ENCODE data around the gene PLPPR1.
"Not testable (repeated sequence)": the region's sequence is repeated elsewhere in the genome, so short reads cannot be mapped to it uniquely, and the experiment has no call there.

PLPPR1 gene

DNA sequence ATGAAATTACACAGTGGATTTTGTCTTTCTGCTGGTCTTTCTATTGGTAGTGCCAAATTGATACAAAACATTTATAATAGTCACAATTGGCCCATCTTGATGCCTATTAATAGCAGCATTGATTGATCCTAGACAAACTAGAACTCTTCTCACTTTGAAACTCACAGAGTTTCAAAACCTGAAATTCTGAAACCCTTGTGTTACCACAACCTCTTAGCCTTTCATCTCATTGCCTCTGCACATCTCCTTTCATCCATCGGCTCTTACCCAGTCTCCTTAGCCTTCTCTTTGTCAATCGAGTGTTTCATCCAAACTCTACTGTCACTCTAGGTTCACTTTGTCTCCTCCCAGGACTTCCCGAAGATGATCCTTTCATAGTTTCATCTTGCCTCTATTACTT is 22.1 kb downstream of the PLPPR1 start:
- no peak for FAIRE-seq

- FAIRE-seq: no peak
Measured at GRCh38 chr9:101054657-101055056, 26.1 kb downstream of the PLPPR1 start.

GRCh38 chr9:101055516-101055915 is 27.0 kb downstream of the PLPPR1 start:
- FAIRE-seq: no peak

GRCh38 chr9:101062686-101063085 is 34.2 kb downstream of the PLPPR1 start:
- no peak for FAIRE-seq

DNA sequence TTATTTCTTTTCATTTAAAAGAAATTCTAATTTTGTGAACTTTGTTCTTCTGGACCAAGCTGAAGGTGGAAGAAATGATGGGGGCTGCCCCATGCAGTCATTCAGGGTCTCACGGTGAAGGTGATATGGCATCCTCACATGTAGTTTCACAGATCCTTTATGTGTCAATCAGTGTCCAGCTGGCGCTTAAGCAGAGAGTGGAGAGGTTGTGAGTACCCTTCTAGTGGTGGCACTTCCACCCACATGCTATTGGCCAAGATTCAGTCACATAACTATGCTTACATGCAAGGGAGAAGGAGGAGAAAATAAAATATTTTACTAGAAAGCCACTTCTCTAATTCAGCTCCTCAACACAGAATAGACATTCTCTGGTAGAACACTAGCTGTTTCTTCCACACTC is 34.7 kb downstream of the PLPPR1 start:
- FAIRE-seq: no peak

DNA sequence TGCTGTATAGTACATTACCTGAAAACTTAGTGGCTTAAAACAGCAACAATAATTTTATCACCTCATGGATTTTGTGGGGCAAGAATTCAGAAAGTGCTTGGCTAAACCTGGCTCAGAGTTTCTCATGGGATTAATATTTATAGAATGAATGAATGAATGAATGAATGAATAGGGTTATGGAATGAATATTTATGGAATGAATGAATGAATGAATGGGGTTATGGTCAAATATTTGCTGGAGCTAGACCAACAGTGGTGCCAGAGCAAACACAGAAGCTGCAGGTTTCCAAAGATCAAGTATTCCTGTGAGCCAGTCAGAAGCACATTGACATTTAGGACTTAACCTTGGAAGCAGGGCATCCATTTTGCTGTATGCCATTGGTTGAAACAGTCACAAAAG is 35.7 kb downstream of the PLPPR1 start:
- no peak for FAIRE-seq

DNA sequence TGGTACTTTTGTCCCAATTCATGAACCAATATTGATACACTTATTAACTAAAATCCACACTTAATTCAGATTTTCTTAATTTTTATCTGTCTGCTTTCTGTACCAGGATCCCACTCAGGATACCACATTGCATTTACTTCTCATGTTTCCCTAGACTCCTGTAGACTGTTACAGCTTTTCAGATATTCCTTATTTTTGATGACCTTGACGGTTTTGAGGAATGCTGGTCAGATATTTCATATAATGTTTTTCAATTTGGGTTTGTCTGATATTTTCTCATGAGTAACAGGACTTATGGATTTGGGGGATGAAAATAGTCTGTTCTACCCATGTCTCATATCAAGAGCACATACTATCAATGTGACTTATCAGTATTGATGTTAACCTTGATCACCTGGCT is 37.4 kb downstream of the PLPPR1 start:
- no peak for FAIRE-seq

- no peak for FAIRE-seq
Measured at GRCh38 chr9:101068696-101069095, 40.2 kb downstream of the PLPPR1 start.

- no peak for FAIRE-seq
Measured at GRCh38 chr9:101072259-101072658, 43.7 kb downstream of the PLPPR1 start.

- FAIRE-seq: no peak
Measured at GRCh38 chr9:101073122-101073521, 44.6 kb downstream of the PLPPR1 start.

DNA sequence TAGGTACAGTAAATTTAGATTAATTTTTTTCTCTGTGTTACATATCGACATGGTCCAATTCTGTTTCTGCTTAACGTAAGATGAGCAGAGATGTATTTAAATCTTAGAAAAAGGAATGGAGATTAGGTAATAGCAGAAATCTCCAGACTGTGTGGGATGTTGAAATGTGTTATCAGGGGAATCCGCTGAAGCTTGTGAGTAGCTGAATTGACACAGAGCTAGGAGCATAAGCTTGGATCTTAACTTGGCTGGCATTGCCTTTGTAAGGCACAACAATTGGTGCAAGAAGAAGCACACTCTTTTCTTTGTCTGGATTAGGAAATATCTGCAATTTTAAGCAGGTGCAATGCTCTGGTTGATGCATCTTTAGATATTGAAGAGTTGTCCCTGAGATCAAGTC is 53.1 kb downstream of the PLPPR1 start:
- no peak for FAIRE-seq

DNA sequence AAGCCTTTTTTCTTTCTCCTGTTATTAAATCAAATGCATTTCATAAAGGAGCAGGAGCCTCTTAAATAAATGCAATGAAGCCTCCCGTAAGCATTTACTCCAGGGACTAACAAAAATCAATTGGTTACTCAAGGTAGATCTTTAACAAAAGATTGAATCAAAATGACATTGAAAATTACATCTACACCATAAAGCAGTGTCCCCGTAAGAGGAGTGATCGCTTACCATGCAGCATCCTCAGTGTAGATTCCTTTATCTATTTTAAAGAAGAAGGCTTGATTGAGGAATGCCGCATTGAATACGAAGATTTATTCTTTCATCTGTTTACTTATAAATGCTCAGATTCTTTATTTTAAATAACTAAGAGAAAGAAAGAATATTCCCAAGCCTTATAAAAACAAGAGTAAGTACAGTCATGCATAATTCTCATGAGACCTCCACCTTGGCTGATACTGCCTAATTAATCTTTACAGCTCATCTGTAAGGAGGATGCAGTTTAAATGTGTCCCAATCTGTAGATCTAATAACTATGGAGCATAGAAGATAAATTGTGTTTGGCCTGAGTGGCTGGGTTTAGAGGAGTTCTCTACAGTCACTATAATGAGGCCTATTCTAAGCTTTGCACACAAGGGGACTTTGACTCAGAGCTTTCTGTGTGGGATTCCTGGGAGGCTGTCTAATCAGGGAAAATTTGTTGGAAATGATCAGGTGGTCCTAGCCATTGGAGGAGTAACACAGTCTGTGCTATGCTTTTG is 55.1 kb downstream of the PLPPR1 start:
- FAIRE-seq: no peak

- FAIRE-seq: no peak
Measured at GRCh38 chr9:101087426-101087825, 58.9 kb downstream of the PLPPR1 start.

DNA sequence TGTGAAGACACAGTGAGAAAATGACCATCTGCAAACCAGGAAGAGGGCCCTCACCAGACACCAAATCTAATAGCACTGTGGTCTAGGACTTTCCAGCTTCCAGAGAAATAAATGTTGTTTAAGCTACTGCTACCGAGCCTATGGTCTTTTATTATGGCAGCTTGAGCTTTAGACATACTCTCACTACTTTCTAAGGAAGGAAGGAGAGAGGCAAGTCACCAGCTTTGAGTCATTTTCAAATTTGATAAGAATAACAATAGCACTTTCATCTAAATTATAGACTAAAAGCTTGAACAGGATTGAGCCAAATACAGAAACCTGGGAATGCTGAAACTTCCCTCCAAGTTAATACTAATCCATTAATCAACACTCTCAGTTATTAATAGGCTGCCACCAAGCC is 64.4 kb downstream of the PLPPR1 start:
- no peak for FAIRE-seq

- no peak for FAIRE-seq
Measured at GRCh38 chr9:101093620-101094019, 65.1 kb downstream of the PLPPR1 start.

- FAIRE-seq: no peak
Measured at GRCh38 chr9:101094686-101095085, 66.2 kb downstream of the PLPPR1 start.

DNA sequence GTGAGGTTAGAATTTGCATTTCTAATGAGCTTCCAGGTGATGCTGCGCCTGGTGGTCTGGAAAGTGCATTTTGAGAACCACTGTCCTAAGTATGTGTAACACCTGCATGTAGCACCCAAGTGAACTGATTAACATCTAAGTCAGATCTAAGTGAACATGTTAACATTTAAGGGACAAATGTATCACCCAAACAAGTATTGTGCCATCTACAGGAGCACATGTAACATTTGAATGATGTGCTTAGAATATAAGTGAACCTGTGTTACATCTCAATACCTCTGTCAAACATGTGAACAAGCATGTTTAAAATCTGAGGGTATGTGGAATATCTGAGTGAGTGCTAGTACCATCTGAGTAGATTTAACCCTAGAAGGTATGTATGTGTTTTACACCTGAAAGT is 68.7 kb downstream of the PLPPR1 start:
- FAIRE-seq: no peak

DNA sequence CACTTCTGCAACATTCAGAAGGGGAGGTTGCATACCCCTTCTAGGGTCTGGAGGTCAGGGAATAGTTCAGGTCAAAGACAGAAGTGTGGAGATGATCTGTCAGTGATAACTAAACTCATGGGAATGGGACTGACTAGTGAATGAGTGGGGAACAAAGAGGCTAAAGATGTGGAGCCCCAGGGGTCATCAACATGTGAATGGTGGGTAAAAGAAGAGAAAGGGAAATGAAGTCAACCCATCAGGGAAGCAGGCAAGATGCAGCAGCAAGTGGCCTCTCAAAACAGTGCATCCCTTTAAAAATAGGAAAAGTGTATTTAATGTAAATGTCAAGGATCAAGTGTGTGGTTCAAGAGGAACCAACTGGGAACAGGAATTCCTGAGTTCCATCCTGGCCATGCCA is 69.9 kb downstream of the PLPPR1 start:
- no peak for FAIRE-seq

DNA sequence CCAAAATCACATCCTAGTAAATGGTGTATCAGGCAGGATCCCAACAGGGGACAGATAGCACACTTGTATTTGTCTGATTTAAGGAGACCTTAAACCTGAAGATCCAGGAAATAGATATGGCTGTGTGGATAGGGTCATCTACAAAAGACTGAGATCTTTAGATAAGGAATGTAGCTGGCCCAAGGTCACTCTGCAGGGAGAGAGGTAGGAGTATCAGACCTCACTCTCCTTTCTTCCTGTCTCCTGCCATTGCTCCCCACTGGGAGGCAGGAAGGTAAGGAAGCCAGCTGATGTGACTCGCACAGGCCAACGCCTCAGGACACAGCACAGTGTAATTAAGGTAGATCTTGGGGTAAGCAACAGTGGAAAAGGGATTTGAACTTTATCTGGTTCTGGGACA is 85.8 kb downstream of the PLPPR1 start:
- no peak for FAIRE-seq

- no peak for FAIRE-seq
Measured at GRCh38 chr9:101115102-101115501, 86.6 kb downstream of the PLPPR1 start.

- no peak for FAIRE-seq
Measured at GRCh38 chr9:101117161-101117560, 88.6 kb downstream of the PLPPR1 start.

GRCh38 chr9:101119206-101119819 is 90.8 kb downstream of the PLPPR1 start:
- peak; percentile 30 for FAIRE-seq

GRCh38 chr9:101121836-101122399 is 93.4 kb downstream of the PLPPR1 start:
- peak; percentile 80 for FAIRE-seq

- FAIRE-seq: no peak
Measured at GRCh38 chr9:101126556-101126955, 98.0 kb downstream of the PLPPR1 start.

GRCh38 chr9:101127369-101127768 is 98.8 kb downstream of the PLPPR1 start:
- FAIRE-seq: not testable (repeated sequence)

Measured in islet of Langerhans (tissue), 1 donor.